ENCODE data around the gene HDAC10.

The HDAC10 gene

DNA sequence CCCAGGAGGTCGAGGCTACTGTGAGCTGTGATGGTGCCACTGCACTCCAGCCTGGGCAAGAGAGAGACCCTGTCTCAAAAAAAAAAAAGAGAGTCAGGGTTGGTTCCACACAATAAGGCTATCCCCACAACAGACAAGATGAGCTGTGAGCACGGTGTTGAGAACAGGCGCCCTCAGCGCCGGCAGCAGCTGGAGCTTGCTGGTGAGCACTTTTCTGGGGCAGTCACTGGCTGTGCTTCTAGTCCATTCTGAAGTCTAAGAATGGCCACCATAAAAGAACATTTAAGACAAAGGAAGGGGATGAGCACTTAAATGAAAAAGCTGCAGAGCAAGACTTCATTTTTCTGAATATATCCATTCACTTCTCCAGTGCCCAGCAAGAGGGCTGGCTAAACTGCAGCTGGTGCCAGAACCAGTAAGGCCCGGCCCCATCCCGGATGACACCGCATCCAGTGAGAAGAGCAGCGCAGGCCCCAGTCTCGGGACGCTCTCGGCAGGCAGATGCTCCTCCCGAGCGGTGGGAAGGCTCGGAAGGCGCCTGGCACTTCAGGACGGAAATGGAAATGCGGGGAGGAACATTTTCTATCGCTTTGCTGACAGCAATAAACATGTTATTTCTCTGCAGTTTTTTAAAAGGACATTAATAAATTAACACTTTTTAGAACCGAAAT lies 18.4 kb downstream of the HDAC10 start:
- no peak for DNase-seq (ENCODE audit: low spot score)
- TF ChIP-seq CTCF (IDR thresholded peaks at IDR 0.05; ENCODE audit: extremely low read depth, missing control alignments): no peak

- no peak for DNase-seq (ENCODE audit: low spot score)
- TF ChIP-seq CTCF (IDR thresholded peaks at IDR 0.05; ENCODE audit: extremely low read depth, missing control alignments): no peak
Observed at GRCh38 chr22:50229370-50229769, 21.7 kb downstream of the HDAC10 start.

- TF ChIP-seq CTCF (IDR thresholded peaks at IDR 0.05; ENCODE audit: extremely low read depth, missing control alignments): no peak
- DNase-seq (ENCODE audit: low spot score): no peak
Observed at GRCh38 chr22:50228366-50228765, 22.7 kb downstream of the HDAC10 start.

- no peak for DNase-seq (ENCODE audit: low spot score)
- no peak for TF ChIP-seq CTCF (IDR thresholded peaks at IDR 0.05; ENCODE audit: extremely low read depth, missing control alignments)
Observed at GRCh38 chr22:50227579-50228215, 23.4 kb downstream of the HDAC10 start.

DNA sequence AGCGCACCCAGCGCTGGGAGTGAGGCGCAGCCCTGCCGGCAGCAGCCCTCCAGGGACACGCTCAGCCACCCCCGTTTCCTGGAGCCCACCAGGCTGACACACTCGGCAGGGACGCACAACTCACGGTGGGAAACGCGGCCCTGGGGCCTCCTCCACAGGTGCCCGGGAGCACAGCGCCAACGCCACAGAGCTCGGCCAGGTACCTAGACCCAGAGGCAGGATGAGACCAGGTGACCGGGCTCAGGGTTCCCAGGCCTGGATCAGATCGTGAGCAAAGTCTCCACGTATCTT lies 24.2 kb downstream of the HDAC10 start:
- TF ChIP-seq CTCF (IDR thresholded peaks at IDR 0.05; ENCODE audit: extremely low read depth, missing control alignments): no peak
- no peak for DNase-seq (ENCODE audit: low spot score)

DNA sequence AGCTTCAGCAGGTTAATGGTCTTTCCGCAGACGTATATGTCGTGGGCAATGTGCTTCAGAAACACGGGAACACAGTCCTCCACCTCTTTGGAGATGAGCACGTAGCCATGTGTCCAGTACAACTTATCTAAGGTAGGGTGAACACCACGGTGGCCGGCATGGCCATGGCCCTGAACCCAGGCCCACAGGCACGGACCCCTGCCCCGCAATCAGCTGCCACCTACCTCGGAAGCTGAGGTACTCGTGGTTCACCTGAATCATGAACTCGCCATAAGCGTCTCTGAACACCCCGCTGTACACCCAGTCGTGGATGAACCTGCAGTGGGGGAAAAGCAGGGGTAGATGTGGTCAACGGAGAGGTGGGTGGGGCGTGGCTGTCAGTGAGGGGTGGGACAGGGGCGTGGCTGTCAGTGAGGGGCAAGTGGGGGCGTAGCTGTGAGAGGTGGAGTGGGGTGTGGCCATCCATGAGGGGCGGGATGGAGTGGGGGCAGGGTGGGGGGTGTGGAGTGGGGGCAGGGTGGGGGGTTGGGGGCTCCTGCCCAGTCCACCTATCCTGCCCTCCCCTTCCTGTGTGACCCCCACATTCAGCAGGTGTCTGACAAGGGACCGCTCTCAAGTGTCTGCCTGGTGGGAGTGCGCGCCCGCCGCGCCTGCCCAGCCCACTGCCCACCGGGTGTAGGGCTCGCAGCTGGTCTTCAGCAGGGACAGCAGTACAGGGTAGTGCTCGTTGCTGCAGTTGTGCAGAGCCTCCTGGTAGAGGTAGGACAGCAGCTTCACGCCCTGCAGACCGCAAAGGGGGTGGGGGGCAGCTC lies 24.8 kb downstream of the HDAC10 start:
- DNase-seq (ENCODE audit: low spot score): no peak
- no peak for TF ChIP-seq CTCF (IDR thresholded peaks at IDR 0.05; ENCODE audit: extremely low read depth, missing control alignments)
